ENCODE results near the gene CAMK2B.

DNA sequence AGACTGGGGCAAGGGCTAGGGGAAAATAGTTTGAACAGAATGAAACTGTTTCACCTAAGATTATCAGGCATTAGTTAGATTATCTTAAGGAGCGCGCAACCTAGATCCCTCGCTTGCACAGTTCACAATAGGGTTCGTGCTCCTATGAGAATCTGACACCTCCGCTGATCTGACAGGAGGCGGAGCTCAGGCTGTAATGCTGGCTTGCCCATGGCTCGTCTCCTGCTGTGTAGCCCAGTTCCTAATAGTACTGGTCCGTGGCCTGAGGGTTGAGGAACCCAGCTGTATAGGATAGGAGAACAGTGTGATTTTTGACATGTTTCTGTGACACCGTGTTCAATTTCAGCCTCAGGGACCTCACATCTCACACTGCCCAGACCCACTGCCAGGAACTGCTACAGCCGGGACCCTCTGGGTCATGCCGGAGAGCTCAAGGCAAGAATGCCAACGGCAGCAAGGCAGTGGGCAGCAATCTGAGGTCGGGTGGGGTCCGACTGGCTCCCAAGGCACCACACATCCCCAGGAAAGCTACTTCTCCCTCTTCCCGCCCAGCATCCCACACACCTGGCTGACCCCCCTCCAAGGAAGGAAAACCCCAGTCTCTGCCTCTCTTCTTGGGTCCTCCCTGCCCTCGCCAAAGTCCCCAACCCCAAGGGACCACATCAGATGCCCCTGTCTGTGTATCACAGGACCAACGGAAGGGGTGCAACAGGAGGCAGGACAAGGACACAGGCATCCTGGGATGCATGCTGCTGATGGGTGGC, 31.7 kb downstream of the CAMK2B start:
- TF ChIP-seq, protein P1, sequence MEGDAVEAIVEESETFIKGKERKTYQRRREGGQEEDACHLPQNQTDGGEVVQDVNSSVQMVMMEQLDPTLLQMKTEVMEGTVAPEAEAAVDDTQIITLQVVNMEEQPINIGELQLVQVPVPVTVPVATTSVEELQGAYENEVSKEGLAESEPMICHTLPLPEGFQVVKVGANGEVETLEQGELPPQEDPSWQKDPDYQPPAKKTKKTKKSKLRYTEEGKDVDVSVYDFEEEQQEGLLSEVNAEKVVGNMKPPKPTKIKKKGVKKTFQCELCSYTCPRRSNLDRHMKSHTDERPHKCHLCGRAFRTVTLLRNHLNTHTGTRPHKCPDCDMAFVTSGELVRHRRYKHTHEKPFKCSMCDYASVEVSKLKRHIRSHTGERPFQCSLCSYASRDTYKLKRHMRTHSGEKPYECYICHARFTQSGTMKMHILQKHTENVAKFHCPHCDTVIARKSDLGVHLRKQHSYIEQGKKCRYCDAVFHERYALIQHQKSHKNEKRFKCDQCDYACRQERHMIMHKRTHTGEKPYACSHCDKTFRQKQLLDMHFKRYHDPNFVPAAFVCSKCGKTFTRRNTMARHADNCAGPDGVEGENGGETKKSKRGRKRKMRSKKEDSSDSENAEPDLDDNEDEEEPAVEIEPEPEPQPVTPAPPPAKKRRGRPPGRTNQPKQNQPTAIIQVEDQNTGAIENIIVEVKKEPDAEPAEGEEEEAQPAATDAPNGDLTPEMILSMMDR (IDR thresholded peaks at IDR 0.05), result no peak
- TF ChIP-seq POLR2A (IDR thresholded peaks at IDR 0.05), result no peak
